RWPE1 (cell line): ENCODE results near the gene POU2AF3.
"Not testable (repeated sequence)": the region's sequence is repeated elsewhere in the genome, so short reads cannot be mapped to it uniquely, and the experiment has no call there.

Experiments
- CTCF ChIA-PET: fragments of 350-600 bp; sonication (Branson Sonifier 250); formaldehyde crosslinking; extraction: SDS; loops from one replicate; lab custom pipeline; 2021; lab: Yijun Ruan, JAX
- POLR2A ChIA-PET: fragments of 400-600 bp; formaldehyde crosslinking; extraction: SDS; loops from one replicate; lab custom pipeline; 2020; ENCODE audit warnings: antibody characterized with exemption; ENCODE audit not compliant: low non-redundant PET; lab: Yijun Ruan, JAX
- DNase-seq: peaks from one replicate; pipeline ENCODE4 v3.0.0; 2012; ENCODE audit warnings: low spot score
- H3K27ac ChIP-seq: fragments of 450-650 bp; 2 replicates; pipeline ENCODE4 v1.5.1; 2017
- TF ChIP-seq, protein P1 (sequence below): fragments of 450-650 bp; conservative IDR thresholded peaks from 2 replicates; pipeline ENCODE4 v1.5.1; 2017; ENCODE audit warnings: low read depth, mild to moderate bottlenecking

POU2AF3 gene

DNA sequence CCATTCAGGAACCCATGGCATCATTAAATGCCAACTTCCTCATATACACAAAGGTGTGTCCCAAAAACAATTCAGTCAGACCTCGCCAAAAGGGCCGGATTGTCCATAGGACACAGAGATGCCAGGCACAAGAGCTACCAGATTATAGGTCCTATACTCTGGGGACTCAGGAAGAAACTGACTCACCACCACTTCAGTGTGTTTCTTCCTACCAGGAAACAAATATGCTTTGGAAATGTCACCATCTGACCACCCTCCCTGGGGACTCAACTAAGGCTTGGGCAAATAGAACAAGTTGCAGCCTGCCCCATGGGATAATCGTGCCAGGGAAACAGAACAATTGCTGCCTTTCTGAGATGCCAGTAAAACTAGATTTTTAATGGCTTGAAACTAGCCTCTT lies 11.7 kb downstream of the POU2AF3 start:
- TF ChIP-seq, protein P1, sequence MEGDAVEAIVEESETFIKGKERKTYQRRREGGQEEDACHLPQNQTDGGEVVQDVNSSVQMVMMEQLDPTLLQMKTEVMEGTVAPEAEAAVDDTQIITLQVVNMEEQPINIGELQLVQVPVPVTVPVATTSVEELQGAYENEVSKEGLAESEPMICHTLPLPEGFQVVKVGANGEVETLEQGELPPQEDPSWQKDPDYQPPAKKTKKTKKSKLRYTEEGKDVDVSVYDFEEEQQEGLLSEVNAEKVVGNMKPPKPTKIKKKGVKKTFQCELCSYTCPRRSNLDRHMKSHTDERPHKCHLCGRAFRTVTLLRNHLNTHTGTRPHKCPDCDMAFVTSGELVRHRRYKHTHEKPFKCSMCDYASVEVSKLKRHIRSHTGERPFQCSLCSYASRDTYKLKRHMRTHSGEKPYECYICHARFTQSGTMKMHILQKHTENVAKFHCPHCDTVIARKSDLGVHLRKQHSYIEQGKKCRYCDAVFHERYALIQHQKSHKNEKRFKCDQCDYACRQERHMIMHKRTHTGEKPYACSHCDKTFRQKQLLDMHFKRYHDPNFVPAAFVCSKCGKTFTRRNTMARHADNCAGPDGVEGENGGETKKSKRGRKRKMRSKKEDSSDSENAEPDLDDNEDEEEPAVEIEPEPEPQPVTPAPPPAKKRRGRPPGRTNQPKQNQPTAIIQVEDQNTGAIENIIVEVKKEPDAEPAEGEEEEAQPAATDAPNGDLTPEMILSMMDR: no peak
- POLR2A ChIA-PET: interaction anchor here (0.7 kb wide), 1 partner anchor 18 kb away, joined by 3 read pairs; no protein-coding TSS in a partner anchor
- H3K27ac ChIP-seq: no peak overlapping the region
- CTCF ChIA-PET: interaction anchor here (0.7 kb wide), 1 partner anchor 246 kb away, joined by 3 read pairs; no protein-coding TSS in a partner anchor
- DNase-seq: no peak

DNA sequence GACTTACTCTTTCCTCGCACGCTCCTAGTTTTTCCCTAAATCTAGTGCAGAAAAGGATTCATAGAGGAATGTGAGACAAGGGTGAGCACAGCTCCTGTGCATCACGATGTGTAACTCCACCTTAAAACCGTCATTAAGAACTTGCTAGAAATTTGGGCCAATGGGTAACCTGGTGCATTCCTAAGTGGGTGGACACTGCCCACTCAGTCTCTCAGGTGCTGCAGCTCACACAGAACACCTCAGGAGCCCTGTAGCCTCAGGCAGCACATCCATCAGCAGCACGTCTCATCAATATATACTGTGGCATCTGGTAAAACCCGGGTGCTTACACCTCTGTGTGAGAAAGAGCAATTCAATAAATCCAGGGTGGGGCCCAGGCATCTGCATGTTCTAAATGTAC lies 12.4 kb downstream of the POU2AF3 start:
- DNase-seq: no peak
- POLR2A ChIA-PET: interaction anchor here (0.7 kb wide), 1 partner anchor 18 kb away, joined by 3 read pairs; no protein-coding TSS in a partner anchor
- CTCF ChIA-PET: interaction anchor here (0.7 kb wide), 1 partner anchor 247 kb away, joined by 3 read pairs; no protein-coding TSS in a partner anchor
- TF ChIP-seq, protein P1: no peak
- no peak overlapping the region for H3K27ac ChIP-seq

DNA sequence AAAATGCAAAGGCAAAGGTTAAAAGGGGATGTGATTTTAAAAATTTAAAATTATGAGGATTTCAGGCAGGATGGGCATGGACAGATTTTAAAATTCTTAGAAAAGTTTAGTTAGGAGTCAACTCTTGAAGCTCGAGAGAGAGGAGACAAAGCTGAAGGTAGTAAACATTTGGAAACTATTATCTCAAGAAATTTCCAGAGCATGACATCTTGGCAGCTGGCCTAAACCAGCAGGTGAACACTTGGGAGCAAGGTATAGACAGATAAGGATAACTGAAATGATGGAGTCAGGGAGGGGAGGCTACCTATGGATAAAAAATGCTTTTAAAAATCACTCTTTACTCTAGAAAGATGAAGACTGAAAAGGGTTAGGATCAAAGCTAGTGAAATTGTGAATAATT lies 13.7 kb downstream of the POU2AF3 start:
- TF ChIP-seq, protein P1: no peak

DNA sequence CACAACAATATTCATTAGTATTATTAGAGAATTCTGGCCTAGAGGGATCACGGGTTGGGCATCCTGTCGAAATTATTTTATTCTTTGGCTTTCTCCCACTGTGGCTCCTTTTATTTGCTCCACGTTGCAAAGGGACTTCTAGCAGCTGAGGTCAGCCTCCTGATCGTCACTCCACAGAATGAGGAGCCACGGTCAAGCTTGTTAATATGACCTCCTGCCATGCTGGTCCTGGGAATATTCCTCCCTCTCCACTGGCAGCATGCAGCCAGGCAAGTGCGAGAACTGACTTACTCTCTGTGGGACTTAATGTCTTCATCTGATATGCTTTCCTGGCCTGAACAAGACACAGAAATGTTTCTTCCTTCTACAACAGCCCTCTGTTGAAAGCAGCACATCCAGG lies 20.9 kb downstream of the POU2AF3 start:
- no peak for DNase-seq
- TF ChIP-seq, protein P1: no peak
- no peak overlapping the region for H3K27ac ChIP-seq
- CTCF ChIA-PET: no interaction called here
- POLR2A ChIA-PET: no interaction called here

More for the DNA sequence above, 13.7 kb downstream of the POU2AF3 start:
- CTCF ChIA-PET: interaction anchor here (0.8 to 0.9 kb wide), 2 partner anchors 13 to 134 kb away, joined by 4 read pairs; no protein-coding TSS in a partner anchor
- H3K27ac ChIP-seq: no peak overlapping the region
- POLR2A ChIA-PET: no interaction called here
- DNase-seq: no peak

DNA sequence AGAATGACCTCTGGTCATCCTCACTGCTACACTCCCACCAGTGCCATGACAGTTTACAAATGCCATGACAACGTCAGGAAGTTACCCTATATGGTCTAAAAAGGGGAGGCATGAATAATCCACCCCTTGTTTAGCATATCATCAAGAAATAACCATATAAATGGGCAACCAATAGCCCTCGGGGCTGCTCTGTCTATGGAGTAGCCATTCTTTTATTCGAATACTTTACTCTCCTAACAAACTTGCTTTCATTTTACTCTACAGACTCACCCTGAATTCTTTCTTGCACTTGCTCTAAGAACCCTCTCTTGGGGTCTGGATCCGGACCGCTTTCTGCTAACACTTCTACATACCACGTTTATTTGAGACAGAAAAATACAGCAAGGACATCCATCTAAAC lies 21.9 kb downstream of the POU2AF3 start:
- POLR2A ChIA-PET, DNase-seq, CTCF ChIA-PET: not testable (repeated sequence)

DNA sequence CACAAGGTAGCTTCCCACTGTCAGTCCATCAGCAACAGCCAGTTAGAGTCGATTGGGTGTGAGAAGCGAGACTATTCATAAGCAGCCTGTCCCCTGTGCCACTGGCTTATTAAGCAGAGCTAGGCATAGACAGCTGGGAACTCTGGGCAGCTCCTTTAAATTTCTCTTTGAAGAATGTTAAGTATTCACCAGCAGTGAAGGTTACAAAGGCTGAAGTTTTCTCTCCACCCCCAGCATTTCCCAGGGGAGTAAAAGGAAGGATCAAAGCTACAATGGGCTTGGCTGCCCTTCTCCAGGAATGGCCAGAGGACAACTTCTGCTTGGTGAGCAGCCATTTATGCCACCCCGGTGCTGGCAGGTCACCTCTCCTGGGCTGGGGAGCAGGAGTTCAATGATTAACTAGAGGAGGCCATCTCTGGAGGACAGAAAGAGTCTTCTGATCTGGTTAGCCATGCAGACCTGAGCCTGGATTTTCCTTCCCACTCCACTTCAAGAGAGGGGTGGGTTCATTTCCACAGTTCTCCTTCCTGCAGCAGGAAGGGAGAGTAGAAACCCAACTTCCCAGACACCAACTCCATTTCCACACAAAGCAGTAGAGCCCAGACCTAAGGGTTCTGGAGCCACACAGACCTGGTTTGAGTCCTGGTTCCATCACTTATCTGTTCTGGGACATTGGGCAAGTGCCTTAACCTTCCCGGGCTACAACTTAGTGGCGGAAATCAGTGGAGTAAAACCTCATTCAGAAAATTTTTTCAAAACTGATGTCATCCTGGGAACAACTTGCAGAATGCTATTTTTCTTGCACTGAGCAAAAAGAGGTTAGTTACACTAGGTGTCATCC lies 22.6 kb downstream of the POU2AF3 start:
- H3K27ac ChIP-seq: no peak overlapping the region
- TF ChIP-seq, protein P1: no peak
- DNase-seq: no peak
- ChIA-PET POLR2A (no interaction called here), CTCF (no interaction called here)

More for the DNA sequence above, 21.9 kb downstream of the POU2AF3 start:
- not testable (repeated sequence) for H3K27ac ChIP-seq

DNA sequence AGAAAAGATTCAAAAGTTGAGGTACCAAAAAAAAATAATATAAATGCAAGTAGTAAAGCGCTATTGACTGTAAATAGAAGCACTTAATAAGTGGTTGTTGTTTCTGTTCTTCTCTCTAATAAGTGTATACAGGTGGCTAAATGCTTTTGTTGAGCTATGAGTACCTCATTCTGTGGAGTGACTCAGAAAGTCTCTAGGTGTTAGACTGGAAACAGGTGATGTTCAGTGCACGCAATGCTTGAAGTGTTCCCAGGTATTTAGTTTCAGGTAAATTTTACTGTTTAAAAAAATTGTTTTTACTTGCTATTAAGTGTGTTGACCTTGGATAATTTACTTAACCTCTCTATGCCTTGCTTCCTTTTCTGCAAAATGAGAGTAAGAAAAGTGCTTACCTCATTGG lies 24.2 kb downstream of the POU2AF3 start:
- no peak overlapping the region for H3K27ac ChIP-seq
- TF ChIP-seq, protein P1: no peak
- ChIA-PET POLR2A (no interaction called here), CTCF (interaction anchor here (0.6 kb wide), 1 partner anchor 71 kb away, joined by 3 read pairs; no protein-coding TSS in a partner anchor)
- DNase-seq: no peak
